HG02943 (cell line): ENCODE results near the gene NCAPD2.

ENCODE experiments used
- ATAC-seq: cut with Tn5 transposase; IDR thresholded peaks from one replicate; pipeline ENCODE4 v1.9.1; 2021; ENCODE audit warnings: mild to moderate bottlenecking, low read depth, moderate library complexity; ENCODE audit not compliant: unreplicated experiment

The NCAPD2 gene

DNA sequence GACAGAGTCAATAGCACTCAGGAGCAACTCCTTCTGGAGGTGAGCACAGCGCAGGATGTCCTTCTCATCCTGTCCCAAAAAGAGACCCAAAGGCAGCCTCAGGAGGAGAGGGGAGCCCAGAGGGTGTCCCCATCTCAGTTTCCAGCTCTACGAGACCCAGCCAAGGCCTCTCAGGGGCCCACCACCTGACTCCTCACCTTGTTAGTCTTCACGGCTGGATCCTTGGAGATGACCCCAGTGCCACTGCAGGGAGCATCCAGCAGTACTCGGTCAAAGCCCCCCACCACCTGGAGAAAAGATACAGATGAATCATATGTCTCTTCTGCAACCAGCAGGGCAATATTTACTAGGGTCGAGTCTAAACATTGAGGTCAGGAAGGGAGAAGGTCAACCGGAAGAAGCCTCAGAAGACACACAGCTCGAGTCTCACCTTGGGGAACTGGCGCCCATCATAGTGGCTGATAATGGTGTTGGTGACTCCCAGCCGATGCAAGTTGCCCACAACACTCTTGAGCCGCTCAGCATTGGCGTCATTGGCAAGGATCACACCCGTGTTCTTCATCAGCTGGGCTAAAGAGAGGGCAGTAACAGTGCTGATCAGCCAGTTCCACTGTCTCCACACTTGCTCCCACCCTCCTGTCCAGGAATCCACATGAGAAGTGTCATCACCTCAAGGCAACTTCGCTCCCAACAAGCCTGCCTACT lies 66.8 kb downstream of the NCAPD2 start:
- no peak for ATAC-seq

DNA sequence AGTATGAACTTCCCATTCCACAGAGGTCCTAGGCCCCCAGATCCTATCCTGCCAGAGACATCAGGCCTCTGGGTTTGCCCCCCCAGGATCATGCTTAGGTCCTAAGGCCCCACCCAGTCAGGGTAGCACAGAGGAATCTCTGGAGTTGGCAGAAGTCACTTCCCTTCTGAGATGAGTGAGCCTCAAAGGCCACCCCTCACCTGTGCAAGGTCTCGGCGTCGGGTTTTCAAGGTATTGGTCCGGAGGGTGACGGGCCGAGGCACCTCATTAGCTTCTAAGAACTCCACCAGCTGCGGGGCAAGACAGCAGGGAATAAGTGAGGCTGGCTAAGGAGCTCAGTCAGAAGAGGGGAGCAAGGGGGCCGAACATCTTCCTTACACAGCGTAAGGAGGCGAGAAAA lies 69.0 kb downstream of the NCAPD2 start:
- ATAC-seq, result no peak

DNA sequence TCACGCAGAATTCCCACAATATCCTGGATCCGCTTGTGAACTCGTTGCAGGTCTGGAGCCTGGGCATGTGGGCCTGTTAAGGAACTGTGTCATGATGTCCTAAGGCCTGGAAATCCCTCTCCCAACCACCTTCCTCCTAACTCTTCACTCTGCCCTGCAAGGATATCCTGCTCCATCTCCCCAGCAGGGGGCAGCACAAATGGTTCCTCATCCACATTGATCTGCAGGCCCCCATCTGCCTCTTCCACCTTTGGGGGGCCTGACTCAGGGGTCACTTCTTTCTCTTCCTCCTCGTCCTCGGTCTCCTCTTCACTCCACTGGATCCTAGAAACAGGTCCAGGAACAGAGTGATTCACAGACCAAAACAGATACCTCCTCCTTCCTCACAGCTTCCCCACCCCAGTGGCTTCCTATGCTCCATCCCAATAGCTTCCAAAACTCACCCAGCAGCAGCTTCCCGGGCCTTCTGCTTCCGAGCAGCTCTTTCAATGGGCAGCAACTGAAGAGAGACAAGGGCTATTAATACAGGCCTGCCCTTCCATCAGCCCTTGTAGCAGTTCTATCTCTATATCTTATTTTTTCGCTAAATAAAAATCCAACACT lies 69.6 kb downstream of the NCAPD2 start:
- ATAC-seq, result no peak

DNA sequence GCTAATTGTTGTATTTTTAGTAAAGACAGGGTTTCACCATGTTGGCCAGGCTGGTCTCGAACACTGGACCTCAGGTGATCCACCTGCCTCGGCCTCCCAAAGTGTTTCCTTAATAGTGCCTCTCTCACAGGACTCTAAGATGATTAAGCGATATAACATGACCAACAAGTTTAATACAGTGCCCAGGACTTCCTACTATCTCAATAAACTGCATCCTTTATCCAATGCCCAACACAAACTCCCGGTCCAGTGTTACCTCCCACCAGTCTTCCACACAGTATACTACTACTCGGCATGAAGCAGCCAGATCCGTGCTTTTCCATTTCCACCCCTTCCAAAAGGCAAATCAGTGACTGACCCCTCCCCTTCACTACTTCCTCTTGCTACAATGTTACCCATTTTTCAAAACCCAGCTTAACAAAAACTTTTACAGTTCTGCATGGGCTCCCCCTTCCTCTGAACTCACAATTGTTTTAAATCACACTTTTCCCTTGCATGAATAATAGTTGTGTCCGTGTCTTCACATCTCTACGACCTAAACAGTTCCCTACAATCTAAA lies 73.3 kb downstream of the NCAPD2 start:
- no peak for ATAC-seq

DNA sequence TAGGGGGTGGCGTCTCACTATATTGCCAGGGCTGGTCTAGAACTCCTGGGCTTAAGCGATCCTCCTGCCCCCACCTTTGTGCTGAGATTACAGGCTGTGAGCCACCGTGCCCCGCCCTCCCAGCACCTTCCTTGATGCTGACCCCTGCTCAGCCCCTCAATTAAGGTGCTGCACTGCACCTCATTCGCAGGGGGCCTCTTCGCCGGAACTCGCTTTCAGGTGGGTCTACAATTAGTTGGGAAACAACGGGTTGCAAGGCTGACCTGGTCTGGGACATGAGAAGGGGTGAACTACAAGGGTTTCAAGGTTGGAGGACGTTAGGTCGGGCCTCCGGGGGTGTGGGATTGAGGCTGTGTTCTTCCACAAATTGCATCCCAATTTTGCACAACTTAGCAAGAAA lies 75.4 kb downstream of the NCAPD2 start:
- no peak for ATAC-seq

DNA sequence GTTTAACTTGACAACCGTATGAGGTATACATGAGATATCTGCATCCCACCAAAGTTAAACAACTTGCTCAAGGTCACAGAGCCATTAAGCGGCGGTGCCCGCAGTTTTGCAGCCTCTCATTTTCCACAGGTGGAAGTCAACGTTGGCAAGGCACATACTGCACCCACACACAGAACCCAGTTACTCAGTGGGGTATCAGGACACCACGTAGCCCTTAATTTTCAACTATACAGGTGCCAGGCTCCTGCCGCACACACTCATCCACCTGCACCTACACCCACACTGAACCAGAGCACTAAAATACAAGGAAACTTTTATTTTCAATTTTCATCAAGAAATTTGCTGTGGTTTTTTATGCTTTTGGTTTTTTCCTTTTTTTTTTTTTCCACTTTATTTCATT lies 75.9 kb downstream of the NCAPD2 start:
- ATAC-seq, result no peak

DNA sequence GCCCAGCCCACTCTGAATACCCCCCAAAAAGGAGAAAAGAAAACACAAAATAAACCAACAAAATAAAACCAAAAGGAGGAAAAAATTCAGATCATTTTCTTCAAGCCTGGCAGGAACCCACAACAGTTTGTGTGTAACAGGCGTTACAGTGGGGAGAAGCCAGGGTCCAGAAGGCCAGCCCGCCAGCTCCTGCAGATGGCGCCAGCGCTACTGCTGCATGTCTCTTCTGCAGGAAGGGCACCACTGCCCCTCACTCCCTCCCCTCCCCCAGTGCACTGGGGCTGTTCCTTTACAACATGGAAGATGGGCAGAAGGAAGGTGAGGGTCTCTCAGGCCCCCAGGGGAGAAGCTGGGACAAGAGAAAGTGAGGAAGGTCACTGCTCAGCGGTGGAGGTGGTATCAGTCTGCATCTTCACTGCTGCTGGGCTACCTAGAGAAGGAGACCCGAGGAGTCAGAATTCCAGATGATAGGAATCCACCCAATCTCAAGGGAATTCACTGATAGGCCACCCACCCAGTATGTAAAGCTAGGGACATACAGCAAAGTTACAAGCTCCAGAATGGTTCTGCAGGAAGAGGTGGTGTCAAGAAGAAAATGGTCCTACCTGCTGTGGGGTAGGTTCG lies 76.5 kb downstream of the NCAPD2 start:
- ATAC-seq, result no peak

DNA sequence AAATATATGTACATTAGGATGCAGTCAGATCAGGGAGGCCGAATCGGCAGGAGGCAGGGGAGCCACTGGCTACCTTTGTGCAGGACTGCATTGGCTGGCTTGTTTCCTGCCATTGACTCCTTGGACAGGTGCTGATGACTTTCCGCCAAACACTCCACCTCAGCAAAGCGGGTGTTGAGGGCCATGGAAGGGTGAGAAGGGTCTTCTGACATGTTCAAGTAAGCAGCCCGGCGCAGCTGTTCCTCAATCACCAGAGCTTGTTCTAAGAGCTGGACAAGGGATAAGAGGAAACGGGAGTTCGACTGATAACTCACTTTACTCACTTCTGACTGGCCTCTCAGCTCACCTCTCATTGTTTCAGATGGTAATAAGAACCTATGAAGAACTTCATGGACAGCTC lies 79.1 kb downstream of the NCAPD2 start:
- ATAC-seq, result no peak

DNA sequence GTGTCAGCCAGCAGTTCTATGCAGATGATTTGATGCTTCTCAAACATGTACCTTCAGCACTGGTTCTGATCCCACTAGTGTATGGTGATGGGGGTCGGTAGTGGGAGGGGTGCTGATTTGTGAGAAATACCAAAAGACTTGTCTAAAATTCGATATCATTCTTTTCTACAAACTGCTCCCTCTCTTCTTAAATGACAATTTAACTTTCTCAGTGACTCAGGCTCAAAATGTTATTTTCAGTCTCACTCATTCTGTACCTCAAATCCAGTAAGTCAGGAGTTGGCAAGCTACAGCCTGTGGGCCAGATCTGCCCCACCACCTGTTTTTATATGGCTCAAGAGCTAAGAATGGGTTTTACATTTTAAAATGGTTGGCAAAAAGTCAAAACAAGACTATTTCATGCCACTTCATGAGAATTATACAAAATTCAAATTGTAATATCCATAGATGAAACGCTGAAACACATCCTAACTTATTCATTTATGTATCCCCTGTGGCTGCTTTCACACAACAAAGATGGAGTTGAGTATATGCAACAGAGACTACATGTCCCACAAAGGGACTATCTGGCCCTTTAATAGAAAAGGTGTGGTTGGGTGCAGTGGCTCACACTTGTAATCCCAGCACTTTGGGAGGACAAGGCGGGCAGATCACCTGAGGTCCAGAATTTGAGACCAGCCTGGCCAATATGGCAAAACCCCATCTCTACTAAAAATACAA lies 80.8 kb downstream of the NCAPD2 start:
- no peak for ATAC-seq

DNA sequence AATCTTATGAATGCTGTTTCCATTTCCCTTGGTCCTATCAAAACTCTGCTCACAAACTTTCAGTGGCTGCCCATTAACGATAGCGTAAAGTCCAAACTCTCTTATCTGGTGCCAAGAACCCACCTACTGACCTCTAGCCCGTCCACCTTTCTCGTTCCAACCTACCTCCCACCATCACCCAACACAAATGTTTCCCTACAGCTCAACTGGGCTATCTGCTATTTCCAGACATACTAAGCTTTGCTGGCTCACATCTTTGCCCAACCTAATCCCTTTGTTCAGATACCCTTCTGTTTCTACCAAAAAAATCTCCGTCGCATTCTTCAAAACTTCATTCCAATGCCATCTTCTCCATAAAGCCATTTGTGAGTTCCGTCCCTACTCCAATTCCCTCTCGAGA lies 81.7 kb downstream of the NCAPD2 start:
- no peak for ATAC-seq
